ENCODE measurements around the gene THAP6. TPM values are rescaled to one million over a fixed set of nuclear protein-coding genes. Genes with fewer than 3 reads are reported as not detected.

Gene THAP6
- total and polyA plus RNA-seq, 2 of the 8 experiments (the other 6 are each of a cell fraction or from before 2014, with no cell fraction given), result 3.3 to 9.7 TPM

- POLR2A ChIA-PET (ENCODE audit: partially characterized antibody), result interaction anchor here (1.6 kb wide), 1 partner anchor 13 kb away, joined by 4 read pairs; no protein-coding TSS in a partner anchor
- WGBS, 2 experiments (ENCODE audit: extremely low coverage in 1 of 2, insufficient coverage in 1 of 2, insufficient read length in 1 of 2, insufficient replicate concordance in 2 of 2, low coverage in 1 of 2, low lambda C conversion rate in 2 of 2, missing lambda C conversion rate in 1 of 2), result 84% methylated on average over 13 of the region's 15 CpGs; no CpG with 5 or more reads in 1 of the 2 experiments
These were observed 33.5 kb downstream of the THAP6 start for GRCh38 chr4:75547647-75548387.

More at GRCh38 chr4:75547647-75548387, 33.5 kb downstream of the THAP6 start:
- Histone ChIP-seq H3K14ac (ENCODE audit: insufficient read length) (no peak overlapping the region), H3K79me2 (ENCODE audit: control insufficient read depth in 1 of 2, insufficient read depth in 2 of 2, low read length in 2 of 2) (no peaks in the 10 kb centered on the region), H2BK120ac (replicated peaks; ENCODE audit: low read depth, low read length) (no peak overlapping the region), H3K23me2 (ENCODE audit: low read depth, low read length) (no peaks in the 10 kb centered on the region), H2BK20ac (ENCODE audit: low read length) (no peak overlapping the region), H3K9ac (replicated peaks in 1 of 4; ENCODE audit: extremely low read depth in 1 of 4, low read depth in 3 of 4, low read length in 3 of 4) (no peak overlapping the region), H3K4me3 (ENCODE audit: extremely low read depth in 1 of 4, insufficient read depth in 2 of 4, low read depth in 3 of 4, low read length in 4 of 4) (no peak overlapping the region), H4K91ac (replicated peaks; ENCODE audit: insufficient read length, low read length) (no peak overlapping the region), H3K36me3 (ENCODE audit: control insufficient read depth in 2 of 4, insufficient read depth in 4 of 4, low read length in 3 of 4) (no peaks in the 10 kb centered on the region), H2BK15ac (ENCODE audit: low read length) (no peak overlapping the region), H2BK12ac (ENCODE audit: low read depth, low read length) (no peak overlapping the region), H3K27ac (ENCODE audit: low read depth, low read length) (no peak overlapping the region), H4K5ac (ENCODE audit: insufficient read length, low read depth, low read length) (no peak overlapping the region), H4K20me1 (replicated peaks in 1 of 2; ENCODE audit: control insufficient read depth in 1 of 2, insufficient read depth in 2 of 2, low read length in 2 of 2) (no peaks in the 10 kb centered on the region), H3K4ac (replicated peaks; ENCODE audit: insufficient read length, low read depth, low read length) (no peak overlapping the region), H3K4me1 (replicated peaks in 1 of 4; ENCODE audit: control insufficient read depth in 3 of 4, insufficient read depth in 4 of 4, low read length in 3 of 4) (0 out of 7 replicates have a peak, but pooled peaks cover 0 to 2% (median 0%) of the 10 kb centered on the region in 4 experiments), H3K27me3 (replicated peaks in 1 of 4; ENCODE audit: control insufficient read depth in 3 of 4, extremely low read depth in 1 of 4, insufficient read depth in 3 of 4, low read length in 3 of 4) (no peaks in the 10 kb centered on the region), H3K23ac (ENCODE audit: insufficient read length) (no peak overlapping the region), H3K4me2 (ENCODE audit: insufficient read depth in 1 of 2, low read depth in 2 of 2, low read length in 2 of 2) (no peak overlapping the region), H2AFZ (ENCODE audit: low read length) (no peak overlapping the region), H4K8ac (ENCODE audit: extremely low read depth, insufficient read depth, low read length) (no peak overlapping the region), H3K79me1 (ENCODE audit: low read depth, low read length) (no peaks in the 10 kb centered on the region), H3K9me3 (ENCODE audit: insufficient read depth in 2 of 2, low read depth in 1 of 2, low read length in 1 of 2) (no peaks in the 10 kb centered on the region), H3K56ac (replicated peaks; ENCODE audit: insufficient read length, low read depth, low read length) (no peak overlapping the region), H3K18ac (ENCODE audit: extremely low read depth, low read length) (no peak overlapping the region), H2BK5ac (ENCODE audit: low read depth, low read length) (no peak overlapping the region), H2AK5ac (ENCODE audit: low read depth, low read length) (no peak overlapping the region)
- no peak for FAIRE-seq
- CTCF ChIA-PET (ENCODE audit: partially characterized antibody), result interaction anchor here (0.6 to 3.3 kb wide), 5 partner anchors 9 to 479 kb away, joined by 3 to 11 read pairs (median 3); partner anchors contain the start of gene ODAPH
- TF ChIP-seq ZNF274 (IDR thresholded peaks at IDR 0.05; ENCODE audit: borderline replicate concordance, extremely low read depth, low read length) (no peak), NANOG (IDR thresholded peaks at IDR 0.05; ENCODE audit: insufficient read depth, low read depth, low read length, poor library complexity, severe bottlenecking) (no peak), RBBP5 (IDR thresholded peaks at IDR 0.05; ENCODE audit: borderline replicate concordance, low read depth, low read length) (no peak), SRF (IDR thresholded peaks at IDR 0.05; ENCODE audit: low read depth, low read length) (no peak), USF2 (IDR thresholded peaks at IDR 0.05; ENCODE audit: low read length) (no peak), SIX5 (IDR thresholded peaks at IDR 0.05; ENCODE audit: low read depth, low read length) (no peak), SP1 (IDR thresholded peaks at IDR 0.05; ENCODE audit: low read depth, low read length) (no peak), GTF2F1 (IDR thresholded peaks at IDR 0.05; ENCODE audit: borderline replicate concordance, low read depth, low read length) (no peak)
- no peak for DNase-seq (ENCODE audit: low read depth in 1 of 2, low spot score in 2 of 2)
